H9 (cell line): ENCODE measurements around the gene PCGF2. TPM values are rescaled to one million over a fixed set of nuclear protein-coding genes. Genes with fewer than 3 reads are reported as not detected.

ENCODE experiments used
- DNase-seq: peaks from one replicate; pipeline ENCODE4 v3.0.0-alpha.2; 2017
- H2AFZ ChIP-seq: one replicate; pipeline ENCODE4 v1.6.1; 2013; ENCODE audit warnings: mild to moderate bottlenecking, low read length, control low read depth, moderate library complexity
- H2AK5ac ChIP-seq: 2 replicates; pipeline ENCODE4 v1.6.1; 2013; ENCODE audit warnings: low read length, control low read depth, mixed read lengths; ENCODE audit not compliant: insufficient read length
- H2BK120ac ChIP-seq: one replicate; pipeline ENCODE4 v1.6.1; 2013; ENCODE audit warnings: low read depth, mild to moderate bottlenecking, low read length, control low read depth, inconsistent platforms; ENCODE audit not compliant: poor library complexity, severe bottlenecking
- H2BK12ac ChIP-seq: 2 replicates; pipeline ENCODE4 v1.6.1; 2013; ENCODE audit warnings: low read length, control low read depth, mixed read lengths, low read depth; ENCODE audit not compliant: insufficient read length
- H2BK15ac ChIP-seq: 2 replicates; pipeline ENCODE4 v1.6.1; 2013; ENCODE audit warnings: low read depth, low read length, control low read depth
- H2BK20ac ChIP-seq: one replicate; pipeline ENCODE4 v1.6.1; 2013; ENCODE audit warnings: low read depth, mild to moderate bottlenecking, low read length, control low read depth, inconsistent platforms; ENCODE audit not compliant: poor library complexity, severe bottlenecking
- H2BK5ac ChIP-seq: 2 replicates; pipeline ENCODE4 v1.6.1; 2013; ENCODE audit warnings: low read length, control low read depth, mixed read lengths; ENCODE audit not compliant: insufficient read length
- H3K14ac ChIP-seq: 2 replicates; pipeline ENCODE4 v1.6.1; 2013; ENCODE audit warnings: low read length, control low read depth; ENCODE audit not compliant: insufficient read depth
- H3K18ac ChIP-seq: 2 replicates; pipeline ENCODE4 v1.6.1; 2013; ENCODE audit warnings: low read depth, mild to moderate bottlenecking, mixed read lengths, low read length, control low read depth; ENCODE audit not compliant: insufficient read length
- H3K23ac ChIP-seq: 2 replicates; pipeline ENCODE4 v1.6.1; 2013; ENCODE audit warnings: low read length, control low read depth, mixed read lengths, low read depth; ENCODE audit not compliant: insufficient read length
- H3K23me2 ChIP-seq: 2 replicates; pipeline ENCODE4 v1.6.1; 2013; ENCODE audit warnings: low read depth, mild to moderate bottlenecking, mixed read lengths, low read length, control low read depth; ENCODE audit not compliant: insufficient read length, poor library complexity, severe bottlenecking
- H3K27ac ChIP-seq: 2 replicates; pipeline ENCODE4 v1.5.1; 2013; ENCODE audit warnings: low read length, control low read depth, mixed read lengths, low read depth; ENCODE audit not compliant: insufficient read length
- H3K27me3 ChIP-seq: 2 replicates; pipeline ENCODE4 v1.6.1; 2013; ENCODE audit warnings: low read length, control low read depth, inconsistent platforms; ENCODE audit not compliant: insufficient read depth
- H3K4ac ChIP-seq: 2 replicates; pipeline ENCODE4 v1.6.1; 2013; ENCODE audit warnings: low read depth, mild to moderate bottlenecking, control low read depth, inconsistent platforms, low read length, moderate library complexity
- H3K4me1 ChIP-seq: 2 replicates; pipeline ENCODE4 v1.6.1; 2013; ENCODE audit warnings: low read length, control low read depth, inconsistent platforms; ENCODE audit not compliant: insufficient read depth
- H3K4me2 ChIP-seq: 2 replicates; pipeline ENCODE4 v1.6.1; 2013; ENCODE audit warnings: low read length, control low read depth, mixed read lengths; ENCODE audit not compliant: insufficient read length, insufficient read depth
- H3K56ac ChIP-seq: 2 replicates; pipeline ENCODE4 v1.6.1; 2013; ENCODE audit warnings: low read depth, mild to moderate bottlenecking, mixed read lengths, low read length, control low read depth; ENCODE audit not compliant: insufficient read length
- H3K79me1 ChIP-seq: 2 replicates; pipeline ENCODE4 v1.6.1; 2013; ENCODE audit warnings: low read depth, mild to moderate bottlenecking, moderate library complexity, low read length, control low read depth, inconsistent platforms; ENCODE audit not compliant: insufficient read depth, poor library complexity, severe bottlenecking
- H3K79me2 ChIP-seq: 2 replicates; pipeline ENCODE4 v1.6.1; 2013; ENCODE audit warnings: low read length, control low read depth, inconsistent platforms; ENCODE audit not compliant: insufficient read depth
- H3K9ac ChIP-seq: 2 replicates; pipeline ENCODE4 v1.6.1; 2013; ENCODE audit warnings: low read length, control low read depth, mixed read lengths; ENCODE audit not compliant: insufficient read length; ENCODE audit errors: extremely low read depth
- H3K9me3 ChIP-seq: one replicate; pipeline ENCODE4 v1.6.1; 2013; ENCODE audit warnings: low read depth, low read length, inconsistent platforms; ENCODE audit not compliant: control insufficient read depth
- H3T11ph ChIP-seq: one replicate; pipeline ENCODE4 v1.6.1; 2013; ENCODE audit warnings: mild to moderate bottlenecking, low read length, control low read depth, inconsistent platforms
- H4K20me1 ChIP-seq: one replicate; pipeline ENCODE4 v1.6.1; 2013; ENCODE audit not compliant: control insufficient read depth, insufficient read length, insufficient read depth
- H4K5ac ChIP-seq: 2 replicates; pipeline ENCODE4 v1.6.1; 2013; ENCODE audit warnings: low read depth, mild to moderate bottlenecking, mixed read lengths, low read length, control low read depth; ENCODE audit not compliant: insufficient read length
- H4K8ac ChIP-seq: replicated peaks from 2 replicates; pipeline ENCODE4 v1.6.1; 2013; ENCODE audit warnings: low read length, control low read depth, mixed read lengths, low read depth; ENCODE audit not compliant: insufficient read length
- H4K91ac ChIP-seq: 2 replicates; pipeline ENCODE4 v1.6.1; 2013; ENCODE audit warnings: low read depth, mild to moderate bottlenecking, moderate library complexity, mixed read lengths, low read length, control low read depth; ENCODE audit not compliant: insufficient read length
- H3K27ac Mint-ChIP-seq, 3 experiments: 2 replicates in 2 of 3; 3 replicates in 1 of 3; pipeline ENCODE4 v1.8.0; 2020 to 2021; ENCODE audit warnings: mixed read lengths in 3 of 3, mild to moderate bottlenecking in 1 of 3, moderate library complexity in 1 of 3
- H3K27me3 Mint-ChIP-seq: 2 replicates; pipeline ENCODE4 v1.8.0; 2021; ENCODE audit warnings: low read depth, mild to moderate bottlenecking, moderate library complexity, mixed read lengths
- H3K36me3 Mint-ChIP-seq, 3 experiments: 2 replicates in 2 of 3; 3 replicates in 1 of 3; pipeline ENCODE4 v1.8.0; 2020 to 2021; ENCODE audit warnings: low read depth in 3 of 3, mixed read lengths in 3 of 3; ENCODE audit not compliant: insufficient read depth in 1 of 3
- H3K4me1 Mint-ChIP-seq, 2 experiments: 2 replicates each; pipeline ENCODE4 v1.8.0; 2020; ENCODE audit warnings: mixed read lengths in 2 of 2
- H3K4me3 Mint-ChIP-seq, 2 experiments: 2 replicates in 1 of 2; 3 replicates in 1 of 2; pipeline ENCODE4 v1.8.0; 2020 to 2021; ENCODE audit warnings: mild to moderate bottlenecking in 2 of 2, mixed read lengths in 2 of 2, moderate library complexity in 1 of 2
- H3K9me3 Mint-ChIP-seq, 2 experiments: 2 replicates in 1 of 2; 3 replicates in 1 of 2; pipeline ENCODE4 v1.8.0; 2020; ENCODE audit warnings: mild to moderate bottlenecking in 2 of 2, mixed read lengths in 2 of 2, moderate library complexity in 1 of 2
- WGBS: extraction: QIAGEN DNeasy Blood & Tissue Kit; methylation state at CpG from one replicate; pipeline ENCODE4 v1.1.7; 2013; ENCODE audit warnings: missing lambda C conversion rate, low lambda C conversion rate, mixed read lengths; ENCODE audit not compliant: insufficient read length; ENCODE audit errors: extremely low coverage; 5-methylcytosine and 5-hydroxymethylcytosine counted together
- total RNA-seq: library from RNA; stranded (reverse); gene quantifications from 2 replicates; pipeline ENCODE4 v1.2.1, GENCODE V29; 2021
- TF ChIP-seq, protein P1 (sequence below): fragments of 200-600 bp; sonication (generic); conservative IDR thresholded peaks from 3 replicates; pipeline ENCODE4 v1.8.0; 2021; ENCODE audit warnings: antibody characterized with exemption, mild to moderate bottlenecking

PCGF2 gene
- total RNA-seq, 1 experiment from 2014 or later = 106 TPM

DNA sequence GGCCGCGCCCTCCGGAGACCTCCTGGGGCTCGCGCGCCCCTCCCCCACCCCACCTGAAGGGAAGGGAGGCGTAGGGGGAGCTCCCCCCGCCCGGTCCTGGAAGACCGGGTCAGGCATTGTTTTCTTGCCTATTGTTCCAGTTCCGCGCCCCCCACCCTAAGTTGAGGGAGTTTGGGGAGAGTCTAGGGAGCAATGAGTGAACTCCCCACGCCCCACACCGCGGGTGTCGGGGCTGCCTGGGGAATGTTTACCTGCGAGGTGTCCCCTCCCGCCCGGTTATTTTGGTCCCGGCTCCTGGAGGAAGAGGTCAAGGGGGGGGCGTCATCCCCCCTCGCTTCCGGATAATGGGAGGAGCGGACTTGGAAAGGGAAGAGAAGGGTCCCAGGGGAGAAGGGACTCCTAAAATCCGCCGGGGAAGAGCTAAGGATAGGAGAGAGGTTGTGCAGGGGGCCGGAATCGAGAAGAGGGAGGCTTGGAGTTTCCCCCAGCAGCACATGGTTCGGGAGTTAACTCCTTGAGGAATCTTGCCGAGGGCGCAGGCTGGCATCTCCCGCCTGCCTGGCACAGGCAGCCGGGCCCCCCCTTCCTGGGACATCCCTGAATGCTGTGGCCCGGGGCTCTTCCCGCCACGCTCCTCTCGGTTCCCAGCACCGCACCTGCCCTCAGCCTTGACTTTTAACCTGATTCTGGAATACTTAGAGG is 42.2 kb downstream of the PCGF2 start:
- Histone ChIP-seq H3K56ac (no peak overlapping the region), H2AK5ac (no peak overlapping the region), H3K4me1 (peaks cover 5% of the 10 kb centered on the region; the same call in 1 of the 2 replicates), H2BK5ac (no peak overlapping the region), H4K5ac (no peak overlapping the region), H3K27me3 (peaks cover 51% of the 10 kb centered on the region), H3K9me3 (no peaks in the 10 kb centered on the region), H3K79me2 (no peaks in the 10 kb centered on the region), H3T11ph (no peak overlapping the region), H2AFZ (no peak overlapping the region), H2BK15ac (no peak overlapping the region), H3K4ac (no peak overlapping the region), H4K91ac (no peak overlapping the region), H2BK20ac (no peak overlapping the region), H3K4me2 (peak overlapping the region; percentile 58), H3K23ac (no peak overlapping the region), H2BK120ac (no peak overlapping the region), H3K14ac (no peak overlapping the region), H4K20me1 (no peaks in the 10 kb centered on the region), H3K9ac (no peak overlapping the region), H3K79me1 (no peaks in the 10 kb centered on the region), H3K27ac (no peak overlapping the region), H3K23me2 (peaks cover 25% of the 10 kb centered on the region), H3K18ac (no peak overlapping the region), H2BK12ac (no peak overlapping the region), H4K8ac (no peak overlapping the region)
- H3K36me3 Mint-ChIP-seq = no peaks in the 10 kb centered on the region; a peak in 3 of 7 replicates
- no CpG with 5 or more reads among the region's 38 CpGs for WGBS
- peaks cover 91% of the 10 kb centered on the region for H3K27me3 Mint-ChIP-seq
- H3K9me3 Mint-ChIP-seq = no peaks in the 10 kb centered on the region; a peak in 2 of 5 replicates
- peak overlapping the region; percentile 77 to 90 for H3K4me3 Mint-ChIP-seq
- H3K27ac Mint-ChIP-seq = peak overlapping the region in 1 of 3 experiments; percentile 46; a peak in 1 of 7 replicates
- DNase-seq = peak; percentile 80
- peaks cover 44 to 68% of the 10 kb centered on the region in 2 experiments for H3K4me1 Mint-ChIP-seq
- TF ChIP-seq, protein P1, sequence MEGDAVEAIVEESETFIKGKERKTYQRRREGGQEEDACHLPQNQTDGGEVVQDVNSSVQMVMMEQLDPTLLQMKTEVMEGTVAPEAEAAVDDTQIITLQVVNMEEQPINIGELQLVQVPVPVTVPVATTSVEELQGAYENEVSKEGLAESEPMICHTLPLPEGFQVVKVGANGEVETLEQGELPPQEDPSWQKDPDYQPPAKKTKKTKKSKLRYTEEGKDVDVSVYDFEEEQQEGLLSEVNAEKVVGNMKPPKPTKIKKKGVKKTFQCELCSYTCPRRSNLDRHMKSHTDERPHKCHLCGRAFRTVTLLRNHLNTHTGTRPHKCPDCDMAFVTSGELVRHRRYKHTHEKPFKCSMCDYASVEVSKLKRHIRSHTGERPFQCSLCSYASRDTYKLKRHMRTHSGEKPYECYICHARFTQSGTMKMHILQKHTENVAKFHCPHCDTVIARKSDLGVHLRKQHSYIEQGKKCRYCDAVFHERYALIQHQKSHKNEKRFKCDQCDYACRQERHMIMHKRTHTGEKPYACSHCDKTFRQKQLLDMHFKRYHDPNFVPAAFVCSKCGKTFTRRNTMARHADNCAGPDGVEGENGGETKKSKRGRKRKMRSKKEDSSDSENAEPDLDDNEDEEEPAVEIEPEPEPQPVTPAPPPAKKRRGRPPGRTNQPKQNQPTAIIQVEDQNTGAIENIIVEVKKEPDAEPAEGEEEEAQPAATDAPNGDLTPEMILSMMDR = no peak
